GM21619 (cell line): Measurements from ENCODE around the gene NCOA1.
"Not testable (repeated sequence)": the region's sequence is repeated elsewhere in the genome, so short reads cannot be mapped to it uniquely, and the experiment has no call there.

Experiments
- ATAC-seq: cut with Tn5 transposase; IDR thresholded peaks from one replicate; pipeline ENCODE4 v1.9.1; 2021; ENCODE audit not compliant: unreplicated experiment

The NCOA1 gene

GRCh38 chr2:24571828-24572442 lies 80.9 kb downstream of the NCOA1 start:
- no peak for ATAC-seq

GRCh38 chr2:24576146-24576545 lies 85.1 kb downstream of the NCOA1 start:
- ATAC-seq = no peak

- ATAC-seq = peak; percentile 46
These were observed 85.6 kb downstream of the NCOA1 start for GRCh38 chr2:24576617-24577016.

- peak; percentile 72 for ATAC-seq
These were observed 86.4 kb downstream of the NCOA1 start for GRCh38 chr2:24577481-24577880.

GRCh38 chr2:24579053-24579803 lies 88.2 kb downstream of the NCOA1 start:
- no peak for ATAC-seq

- ATAC-seq = no peak
These were observed 89.5 kb downstream of the NCOA1 start for GRCh38 chr2:24580561-24580960.

GRCh38 chr2:24581971-24582370 lies 90.9 kb downstream of the NCOA1 start:
- ATAC-seq = not testable (repeated sequence)

- ATAC-seq = peak; percentile 71
These were observed 95.9 kb downstream of the NCOA1 start for GRCh38 chr2:24586955-24587354.

GRCh38 chr2:24588294-24588693 lies 97.2 kb downstream of the NCOA1 start:
- ATAC-seq = no peak

- ATAC-seq = no peak
These were observed 101.5 kb downstream of the NCOA1 start for GRCh38 chr2:24592441-24593100.

- no peak for ATAC-seq
These were observed 103.2 kb downstream of the NCOA1 start for GRCh38 chr2:24594283-24594682.

- no peak for ATAC-seq
These were observed 106.3 kb downstream of the NCOA1 start for GRCh38 chr2:24597181-24597870.

GRCh38 chr2:24600140-24600539 lies 109.1 kb downstream of the NCOA1 start:
- not testable (repeated sequence) for ATAC-seq

- no peak for ATAC-seq
These were observed 120.6 kb downstream of the NCOA1 start for GRCh38 chr2:24611631-24612030.

GRCh38 chr2:24613154-24613814 lies 122.2 kb downstream of the NCOA1 start:
- ATAC-seq = no peak

- no peak for ATAC-seq
These were observed 125.6 kb downstream of the NCOA1 start for GRCh38 chr2:24616616-24617015.

GRCh38 chr2:24617424-24617823 lies 126.4 kb downstream of the NCOA1 start:
- no peak for ATAC-seq

- no peak for ATAC-seq
These were observed 127.1 kb downstream of the NCOA1 start for GRCh38 chr2:24618144-24618543.

- ATAC-seq = no peak
These were observed 127.6 kb downstream of the NCOA1 start for GRCh38 chr2:24618680-24619079.

GRCh38 chr2:24620936-24621335 lies 129.9 kb downstream of the NCOA1 start:
- ATAC-seq = no peak
